COLO668 (cell line): ENCODE data around the gene CADPS.

Experiments used
- DNase-seq: peaks from one replicate; lab custom pipeline; 2025; ENCODE audit not compliant: unreplicated experiment; lab: John Stamatoyannopoulos, UW

Gene CADPS

GRCh38 chr3:62562596-62562995 lies 312.6 kb downstream of the CADPS start:
- no peak for DNase-seq

DNA sequence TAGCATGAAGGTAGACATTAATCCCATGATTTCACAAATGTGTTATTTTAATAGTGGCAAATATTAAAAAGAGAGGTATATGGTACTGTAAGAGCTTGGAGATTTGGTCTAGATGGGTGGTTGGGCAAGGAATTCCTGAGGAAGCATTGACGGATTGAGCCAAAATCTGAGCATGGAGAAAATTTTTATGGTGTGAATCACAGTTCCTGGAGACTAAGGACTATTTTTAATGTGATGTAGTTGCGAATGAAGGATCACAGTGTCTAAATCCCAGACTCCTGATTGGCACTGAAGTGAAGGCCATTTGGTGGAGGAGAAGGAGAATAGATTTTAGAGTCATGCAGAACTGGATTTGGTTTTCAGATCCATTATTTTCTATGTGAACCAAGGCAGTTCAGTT lies 313.2 kb downstream of the CADPS start:
- no peak for DNase-seq

- DNase-seq = no peak
Observed at GRCh38 chr3:62559831-62560445, 315.3 kb downstream of the CADPS start.

DNA sequence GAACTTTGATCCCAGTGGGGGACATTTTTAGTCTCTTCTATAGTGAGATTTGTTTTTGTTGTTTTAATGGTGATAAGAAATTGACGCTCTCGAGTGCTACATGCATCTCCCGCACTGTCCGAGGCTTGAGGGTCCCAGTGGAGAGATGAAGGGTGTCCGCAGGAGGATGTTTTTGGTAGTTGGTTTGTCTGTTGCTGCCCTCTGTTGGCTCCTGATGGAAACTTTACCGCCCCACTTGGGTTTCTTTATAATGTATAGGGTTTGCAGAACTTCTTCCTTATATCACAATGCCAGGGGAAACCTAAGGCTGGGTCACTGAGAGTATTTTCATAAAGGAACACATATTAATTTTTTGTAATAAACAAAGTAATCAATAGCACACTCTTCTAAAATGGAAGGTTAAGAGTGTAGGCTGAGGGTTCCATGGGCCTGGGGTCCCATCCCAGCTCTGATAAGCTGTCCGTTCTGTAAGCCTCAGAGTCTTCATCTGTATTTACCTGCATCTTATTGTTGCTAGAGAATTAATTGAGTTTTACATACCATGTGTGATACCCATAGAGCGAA lies 316.6 kb downstream of the CADPS start:
- DNase-seq = no peak

DNA sequence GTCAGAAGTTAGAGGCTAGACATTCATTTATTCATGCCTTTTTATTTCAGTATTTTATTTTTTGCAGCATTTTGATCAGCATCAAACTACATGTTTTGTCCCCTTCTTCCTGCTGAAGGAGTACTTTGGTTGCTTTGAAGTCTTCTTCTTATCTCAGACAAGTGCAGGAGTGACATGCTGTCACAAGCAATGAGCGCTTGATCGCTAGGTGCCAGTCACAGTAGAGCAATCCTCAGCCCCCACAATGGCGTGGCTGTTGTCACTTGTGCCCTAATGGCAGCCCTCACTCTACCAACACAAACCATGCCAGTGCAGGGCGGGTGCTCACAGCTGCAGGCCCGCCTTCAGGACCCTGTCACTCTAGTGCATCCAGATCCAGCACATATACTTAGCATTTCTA lies 317.2 kb downstream of the CADPS start:
- DNase-seq = no peak

- no peak for DNase-seq
Observed at GRCh38 chr3:62557450-62557849, 317.8 kb downstream of the CADPS start.

GRCh38 chr3:62556121-62556815 lies 318.9 kb downstream of the CADPS start:
- DNase-seq = no peak

- no peak for DNase-seq
Observed at GRCh38 chr3:62554264-62554799, 320.9 kb downstream of the CADPS start.

DNA sequence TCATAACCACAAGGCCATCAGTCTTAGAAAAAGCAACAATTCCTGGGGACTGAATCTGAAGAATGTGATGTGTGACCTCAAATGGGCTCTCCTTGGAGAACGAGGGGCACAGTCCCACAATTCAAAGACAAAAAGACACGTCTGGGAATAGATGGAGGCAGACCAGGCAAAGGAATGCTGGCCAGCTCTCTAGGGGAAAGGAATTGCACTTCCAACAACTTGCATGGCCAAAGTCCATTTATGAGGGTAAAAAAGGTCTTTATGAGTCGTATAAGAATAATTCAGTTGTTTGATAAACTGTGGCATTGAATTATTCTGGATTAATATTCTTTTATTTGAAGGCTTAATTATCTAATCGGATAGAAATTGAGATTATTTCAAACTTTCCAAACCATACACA lies 321.4 kb downstream of the CADPS start:
- no peak for DNase-seq

DNA sequence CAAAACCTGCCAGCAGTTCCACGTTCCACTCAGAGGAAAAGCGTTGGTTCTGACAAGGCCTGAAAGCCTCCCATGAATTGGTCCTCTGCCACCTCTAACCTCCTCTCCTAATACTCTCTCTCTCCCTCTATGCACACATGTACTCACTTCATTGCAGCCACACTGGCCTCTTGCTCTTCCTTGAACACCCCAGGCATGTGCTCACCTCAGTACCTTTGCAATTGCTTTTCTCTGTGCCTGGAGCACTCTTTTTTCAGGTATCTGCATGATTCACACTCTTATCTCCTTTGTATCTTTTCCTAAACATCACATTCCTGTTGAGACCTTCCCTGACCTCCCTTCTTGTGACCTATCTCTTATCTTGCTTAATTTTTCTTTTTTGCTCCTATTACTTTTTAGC lies 323.7 kb downstream of the CADPS start:
- no peak for DNase-seq

- no peak for DNase-seq
Observed at GRCh38 chr3:62550439-62550838, 324.8 kb downstream of the CADPS start.

DNA sequence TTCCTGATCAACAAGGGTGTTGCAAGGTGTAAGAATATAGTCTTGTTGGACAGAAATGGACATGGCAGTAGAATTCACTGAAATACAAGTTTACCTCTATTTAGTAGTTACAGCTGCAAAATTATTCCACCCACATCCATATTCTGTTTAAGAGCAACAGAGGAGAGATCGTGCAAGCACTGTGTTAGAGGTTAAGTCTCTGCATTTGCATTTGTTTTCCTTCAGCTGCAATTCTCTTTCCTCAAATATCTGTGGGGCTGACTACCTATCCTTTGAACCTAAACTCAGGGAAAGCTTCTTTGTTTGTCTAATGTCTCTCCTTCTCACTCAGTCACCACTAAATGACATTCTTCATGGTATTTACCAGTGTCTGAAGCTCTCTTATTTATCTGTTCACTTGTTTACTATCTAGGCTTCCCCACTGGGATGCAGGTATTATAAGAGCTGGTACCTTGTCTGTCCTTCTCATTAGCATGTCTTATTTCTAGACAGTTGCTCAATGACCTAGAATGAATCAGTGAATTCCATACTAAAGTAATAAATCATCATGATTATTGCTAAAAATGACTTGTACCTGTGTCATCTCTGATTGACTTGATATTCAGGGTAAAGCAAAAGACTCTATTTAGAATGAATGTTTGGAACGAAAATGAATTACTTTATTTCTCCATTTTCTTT lies 326.5 kb downstream of the CADPS start:
- no peak for DNase-seq

- DNase-seq = no peak
Observed at GRCh38 chr3:62546266-62546665, 328.9 kb downstream of the CADPS start.

- DNase-seq = no peak
Observed at GRCh38 chr3:62542185-62542584, 333.0 kb downstream of the CADPS start.

- no peak for DNase-seq
Observed at GRCh38 chr3:62539762-62540161, 335.5 kb downstream of the CADPS start.

- DNase-seq = no peak
Observed at GRCh38 chr3:62538691-62539356, 336.4 kb downstream of the CADPS start.

DNA sequence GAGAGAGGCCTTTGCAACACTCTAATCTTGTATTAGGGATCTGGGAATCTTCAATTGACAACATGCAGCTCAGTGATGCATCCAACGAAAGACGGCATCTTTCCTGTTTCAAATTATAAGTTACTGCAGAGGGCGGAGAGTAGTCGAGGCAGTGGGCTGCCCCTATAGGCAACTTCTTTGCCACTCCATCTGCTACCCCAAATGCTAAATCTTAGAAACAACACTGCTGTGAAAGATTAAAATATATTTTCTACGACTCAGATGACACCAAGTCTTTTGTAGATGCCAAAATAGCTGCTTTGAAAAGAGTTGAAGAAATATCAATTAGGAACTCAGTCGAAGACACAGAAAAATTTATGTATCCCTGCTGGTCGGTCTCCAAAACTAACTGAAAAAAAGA lies 340.9 kb downstream of the CADPS start:
- no peak for DNase-seq

- DNase-seq = no peak
Observed at GRCh38 chr3:62532796-62533195, 342.4 kb downstream of the CADPS start.

DNA sequence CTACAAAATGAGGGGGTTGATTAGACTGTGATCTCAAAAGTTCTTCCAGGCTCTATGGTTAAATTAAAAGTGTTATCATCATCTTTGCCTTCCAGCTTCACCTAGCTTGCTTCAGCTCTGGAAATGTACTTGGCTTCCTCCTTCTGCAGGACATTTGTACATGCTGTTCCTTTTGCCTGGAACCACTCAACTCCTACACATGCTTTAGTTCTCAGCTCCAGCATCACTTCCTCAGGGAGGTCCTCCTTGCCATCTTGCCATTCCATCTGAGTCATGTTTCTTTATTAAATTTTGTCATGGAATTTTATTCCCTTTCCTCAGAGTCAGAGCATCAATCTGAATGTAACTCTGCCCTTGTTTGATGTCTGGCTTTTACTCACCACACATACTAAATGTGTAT lies 343.2 kb downstream of the CADPS start:
- DNase-seq = no peak

GRCh38 chr3:62531493-62531892 lies 343.7 kb downstream of the CADPS start:
- DNase-seq = no peak

- DNase-seq = no peak
Observed at GRCh38 chr3:62529230-62529629, 346.0 kb downstream of the CADPS start.
